GM18511 (cell line): ENCODE results near the gene NUDCD3.
"Not testable (repeated sequence)": the region's sequence is repeated elsewhere in the genome, so short reads cannot be mapped to it uniquely, and the experiment has no call there.

Source experiments
- ATAC-seq: cut with Tn5 transposase; IDR thresholded peaks from one replicate; pipeline ENCODE4 v1.9.1; 2021; ENCODE audit warnings: mild to moderate bottlenecking, moderate library complexity; ENCODE audit not compliant: unreplicated experiment

The NUDCD3 gene

GRCh38 chr7:44518761-44519160, 28.3 kb upstream of the NUDCD3 start:
- ATAC-seq = no peak

- no peak for ATAC-seq
These were observed 26.7 kb upstream of the NUDCD3 start for GRCh38 chr7:44517175-44517574.

- no peak for ATAC-seq
These were observed 25.3 kb upstream of the NUDCD3 start for GRCh38 chr7:44515590-44516268.

- ATAC-seq = no peak
These were observed 22.3 kb upstream of the NUDCD3 start for GRCh38 chr7:44512736-44513135.

GRCh38 chr7:44511863-44512468, 21.5 kb upstream of the NUDCD3 start:
- ATAC-seq = no peak

- no peak for ATAC-seq
These were observed 20.8 kb upstream of the NUDCD3 start for GRCh38 chr7:44511236-44511635.

GRCh38 chr7:44508328-44509030, 18.0 kb upstream of the NUDCD3 start:
- no peak for ATAC-seq

GRCh38 chr7:44506592-44507288, 16.3 kb upstream of the NUDCD3 start:
- ATAC-seq = not testable (repeated sequence)

GRCh38 chr7:44505595-44505994, 15.1 kb upstream of the NUDCD3 start:
- no peak for ATAC-seq

GRCh38 chr7:44498230-44498954, 7.9 kb upstream of the NUDCD3 start:
- no peak for ATAC-seq

- ATAC-seq = no peak
These were observed 6.9 kb upstream of the NUDCD3 start for GRCh38 chr7:44497155-44498027.

GRCh38 chr7:44496385-44496784, 5.9 kb upstream of the NUDCD3 start:
- no peak for ATAC-seq

- ATAC-seq = no peak
These were observed 4.5 kb upstream of the NUDCD3 start for GRCh38 chr7:44494960-44495359.

- no peak for ATAC-seq
These were observed 771 bp upstream of the NUDCD3 start for GRCh38 chr7:44491229-44491628.

GRCh38 chr7:44489955-44490350, 505 bp downstream of the NUDCD3 start:
- ATAC-seq = peak; percentile 38

GRCh38 chr7:44488955-44489354, 1.5 kb downstream of the NUDCD3 start:
- no peak for ATAC-seq

GRCh38 chr7:44486693-44487092, 3.8 kb downstream of the NUDCD3 start:
- no peak for ATAC-seq

GRCh38 chr7:44486001-44486400, 4.5 kb downstream of the NUDCD3 start:
- ATAC-seq = no peak

- ATAC-seq = no peak
These were observed 5.8 kb downstream of the NUDCD3 start for GRCh38 chr7:44484482-44485313.
